A673 (cell line): ENCODE data around the gene CUX1.

ENCODE experiments used
- CTCF ChIP-seq: fragments of 300-800, 200-600 bp; sonication (generic); conservative IDR thresholded peaks from 2 replicates; pipeline ENCODE4 v1.5.1; 2017; ENCODE audit warnings: low read depth, mild to moderate bottlenecking, antibody characterized with exemption, low read length, moderate library complexity, mixed read lengths
- EZH2 ChIP-seq: fragments of 200-600 bp; sonication (generic); IDR thresholded peaks from 2 replicates; pipeline ENCODE4 v1.6.1; 2017; ENCODE audit warnings: borderline replicate concordance, low read depth, mild to moderate bottlenecking, mixed read lengths, antibody characterized with exemption, low read length; ENCODE audit not compliant: poor library complexity, severe bottlenecking

GRCh38 chr7:101848208-101848951 lies 31.0 kb downstream of the CUX1 start:
- no peak for TF ChIP-seq CTCF
- no peak for TF ChIP-seq EZH2
